ENCODE results near the gene STK39.

STK39 gene

GRCh38 chr2:168157070-168157469, 90.3 kb downstream of the STK39 start:
- no peak for DNase-seq

- no peak for DNase-seq
Measured at GRCh38 chr2:168156661-168157060, 90.7 kb downstream of the STK39 start.

- DNase-seq: no peak
Measured at GRCh38 chr2:168155680-168156079, 91.7 kb downstream of the STK39 start.

GRCh38 chr2:168155046-168155445, 92.3 kb downstream of the STK39 start:
- DNase-seq: no peak

- no peak for DNase-seq
Measured at GRCh38 chr2:168152902-168153530, 94.4 kb downstream of the STK39 start.

- DNase-seq: no peak
Measured at GRCh38 chr2:168149986-168150385, 97.4 kb downstream of the STK39 start.

GRCh38 chr2:168149150-168149974, 98.0 kb downstream of the STK39 start:
- DNase-seq: no peak

GRCh38 chr2:168147830-168148794, 99.3 kb downstream of the STK39 start:
- no peak for DNase-seq

GRCh38 chr2:168146892-168147810, 100.2 kb downstream of the STK39 start:
- DNase-seq: no peak

- no peak for DNase-seq
Measured at GRCh38 chr2:168145426-168146310, 101.7 kb downstream of the STK39 start.

- no peak for DNase-seq
Measured at GRCh38 chr2:168145011-168145410, 102.4 kb downstream of the STK39 start.

- no peak for DNase-seq
Measured at GRCh38 chr2:168143813-168144212, 103.6 kb downstream of the STK39 start.

GRCh38 chr2:168140892-168141291, 106.5 kb downstream of the STK39 start:
- DNase-seq: no peak

- DNase-seq: no peak
Measured at GRCh38 chr2:168139852-168140251, 107.5 kb downstream of the STK39 start.

GRCh38 chr2:168138901-168139300, 108.5 kb downstream of the STK39 start:
- no peak for DNase-seq

GRCh38 chr2:168138374-168138773, 109.0 kb downstream of the STK39 start:
- DNase-seq: no peak

GRCh38 chr2:168137510-168138180, 109.8 kb downstream of the STK39 start:
- DNase-seq: no peak

- no peak for DNase-seq
Measured at GRCh38 chr2:168136392-168136977, 110.9 kb downstream of the STK39 start.

- no peak for DNase-seq
Measured at GRCh38 chr2:168135630-168136029, 111.8 kb downstream of the STK39 start.

- no peak for DNase-seq
Measured at GRCh38 chr2:168135121-168135520, 112.3 kb downstream of the STK39 start.
